NCI-H2196 treated with DMSO at 0.1 percent for 48 hours (cell line): ENCODE data around the gene RASA2.
"Not testable (repeated sequence)": the region's sequence is repeated elsewhere in the genome, so short reads cannot be mapped to it uniquely, and the experiment has no call there.

ENCODE experiments used
- DNase-seq: peaks from one replicate; lab custom pipeline; 2025; ENCODE audit not compliant: unreplicated experiment; lab: John Stamatoyannopoulos, UW

The RASA2 gene

GRCh38 chr3:141532609-141533008 lies 45.8 kb downstream of the RASA2 start:
- DNase-seq = no peak

GRCh38 chr3:141536017-141536416 lies 49.2 kb downstream of the RASA2 start:
- not testable (repeated sequence) for DNase-seq

- no peak for DNase-seq
These were observed 51.0 kb downstream of the RASA2 start for GRCh38 chr3:141537856-141538255.

GRCh38 chr3:141538568-141539240 lies 51.9 kb downstream of the RASA2 start:
- no peak for DNase-seq

- no peak for DNase-seq
These were observed 52.8 kb downstream of the RASA2 start for GRCh38 chr3:141539431-141540187.

- DNase-seq = no peak
These were observed 53.7 kb downstream of the RASA2 start for GRCh38 chr3:141540531-141540930.

- no peak for DNase-seq
These were observed 55.6 kb downstream of the RASA2 start for GRCh38 chr3:141542202-141542969.

- DNase-seq = no peak
These were observed 56.2 kb downstream of the RASA2 start for GRCh38 chr3:141542989-141543388.

- DNase-seq = no peak
These were observed 57.9 kb downstream of the RASA2 start for GRCh38 chr3:141544697-141545096.

GRCh38 chr3:141546081-141546480 lies 59.3 kb downstream of the RASA2 start:
- no peak for DNase-seq

- DNase-seq = no peak
These were observed 59.8 kb downstream of the RASA2 start for GRCh38 chr3:141546586-141546985.

- no peak for DNase-seq
These were observed 61.0 kb downstream of the RASA2 start for GRCh38 chr3:141547791-141548190.

- DNase-seq = no peak
These were observed 64.3 kb downstream of the RASA2 start for GRCh38 chr3:141550926-141551665.

GRCh38 chr3:141552440-141552991 lies 65.7 kb downstream of the RASA2 start:
- no peak for DNase-seq

- no peak for DNase-seq
These were observed 66.2 kb downstream of the RASA2 start for GRCh38 chr3:141553055-141553454.

- DNase-seq = no peak
These were observed 69.2 kb downstream of the RASA2 start for GRCh38 chr3:141556034-141556433.

GRCh38 chr3:141557961-141558706 lies 71.3 kb downstream of the RASA2 start:
- no peak for DNase-seq

GRCh38 chr3:141561426-141562034 lies 74.7 kb downstream of the RASA2 start:
- DNase-seq = peak; percentile 44

- no peak for DNase-seq
These were observed 77.4 kb downstream of the RASA2 start for GRCh38 chr3:141564241-141564640.

- DNase-seq = no peak
These were observed 83.2 kb downstream of the RASA2 start for GRCh38 chr3:141570068-141570467.
